K562 (cell line): ENCODE data around the gene EPPIN. TPM values are rescaled to one million over a fixed set of nuclear protein-coding genes. Genes with fewer than 3 reads are reported as not detected.

Experiments
- ATAC-seq: fragments of 200-7000 bp; cut with Tn5 transposase; 3 replicates; pipeline ENCODE4 v1.9.1; 2020; ENCODE audit warnings: moderate library complexity
- BruUV-seq: library from RNA; stranded (reverse); fragments of 400-500 nt; replicated peaks from 2 replicates; lab custom pipeline; 2021; lab: Mats Ljungman, UMichigan
- CTCF ChIA-PET: fragments of 300-600 bp; formaldehyde crosslinking; extraction: SDS; loops from one replicate; lab custom pipeline; 2021; ENCODE audit warnings: low intra/inter-chr PET ratio; lab: Yijun Ruan, JAX
- POLR2A ChIA-PET: fragments of 300-600, 350-650 bp; sonication (Branson Sonifier 250); formaldehyde crosslinking; extraction: SDS; loops from one replicate; lab custom pipeline; 2021; ENCODE audit warnings: antibody characterized with exemption, inconsistent platforms; lab: Yijun Ruan, JAX
- DNase-seq, 4 experiments: peaks; one replicate each; pipeline versions ENCODE4 v3.0.0 to v3.0.0-alpha.2; 2011 to 2018; ENCODE audit warnings: low spot score in 3 of 4, mixed read lengths in 3 of 4; ENCODE audit errors: extremely low read depth in 1 of 4
- FAIRE-seq: peaks from 2 replicates; lab custom pipeline; 2011; peaks lifted over from hg19 to GRCh38; lab: Jason Lieb, UNC
- H2AFZ ChIP-seq: 2 replicates; pipeline ENCODE4 v1.6.0; 2011; ENCODE audit warnings: low read depth, low read length, control low read depth, inconsistent platforms
- H3K27ac ChIP-seq: fragments of 200-600 bp; 3 replicates; pipeline ENCODE4 v1.8.0; 2011; ENCODE audit warnings: low read depth, mild to moderate bottlenecking, control low read depth, inconsistent platforms, low read length, moderate library complexity, mixed read lengths; ENCODE audit errors: extremely low read depth
- H3K27me3 ChIP-seq, 2 experiments: fragments of 300-600 bp in 1 of 2; 2 replicates in 1 of 2; 3 replicates in 1 of 2; pipeline versions ENCODE4 v1.6.0 to v1.8.0; 2011; ENCODE audit warnings: inconsistent platforms in 2 of 2, low read length in 2 of 2, mild to moderate bottlenecking in 1 of 2, mixed read lengths in 1 of 2, moderate library complexity in 1 of 2; ENCODE audit not compliant: control insufficient read depth in 2 of 2, insufficient read depth in 2 of 2
- H3K36me3 ChIP-seq: fragments of 300-600 bp; 3 replicates; pipeline ENCODE4 v1.8.0; 2011; ENCODE audit warnings: mild to moderate bottlenecking, low read length, inconsistent platforms; ENCODE audit not compliant: control insufficient read depth, insufficient read depth
- H3K4me1 ChIP-seq, 2 experiments: fragments of 200-600 bp in 1 of 2; replicated peaks in 1 of 2; 2 replicates in 1 of 2; 3 replicates in 1 of 2; pipeline versions ENCODE4 v1.5.1 to v1.8.0; 2011; ENCODE audit warnings: inconsistent platforms in 2 of 2, low read length in 2 of 2, mild to moderate bottlenecking in 1 of 2, mixed read lengths in 1 of 2, moderate library complexity in 1 of 2; ENCODE audit not compliant: control insufficient read depth in 2 of 2, insufficient read depth in 2 of 2
- H3K4me2 ChIP-seq: 2 replicates; pipeline ENCODE4 v1.6.1; 2011; ENCODE audit warnings: low read length, control low read depth, inconsistent platforms, mixed read lengths; ENCODE audit not compliant: insufficient read depth
- H3K4me3 ChIP-seq: fragments of 200-600 bp; sonication (generic), shearing (Covaris generic); 2 replicates; pipeline ENCODE4 v1.5.1; 2016; ENCODE audit warnings: control low read depth, inconsistent platforms
- H3K79me2 ChIP-seq: fragments of 200-600 bp; 3 replicates; pipeline ENCODE4 v1.8.0; 2011; ENCODE audit warnings: low read length, inconsistent platforms; ENCODE audit not compliant: control insufficient read depth, insufficient read depth
- H3K9ac ChIP-seq, 2 experiments: 2 replicates each; pipeline versions ENCODE4 v1.6.0 to v1.6.1; 2011; ENCODE audit warnings: low read depth in 2 of 2, low read length in 2 of 2, control low read depth in 1 of 2, inconsistent platforms in 1 of 2, mild to moderate bottlenecking in 1 of 2, mixed read lengths in 1 of 2; ENCODE audit not compliant: insufficient read depth in 1 of 2
- H3K9me1 ChIP-seq: one replicate; pipeline ENCODE4 v1.6.0; 2011; ENCODE audit warnings: inconsistent platforms, mild to moderate bottlenecking, low read length, moderate library complexity; ENCODE audit not compliant: control insufficient read depth, insufficient read depth
- H3K9me3 ChIP-seq: replicated peaks from 2 replicates; pipeline ENCODE4 v1.5.1; 2011; ENCODE audit warnings: low read depth, low read length, inconsistent platforms; ENCODE audit not compliant: control insufficient read depth, insufficient read depth
- H4K20me1 ChIP-seq: replicated peaks from 2 replicates; pipeline ENCODE4 v1.6.1; 2011; ENCODE audit warnings: low read length, inconsistent platforms, mixed read lengths; ENCODE audit not compliant: control insufficient read depth, insufficient read depth
- C11orf30 ChIP-seq: fragments of 450-650 bp; IDR thresholded peaks from 2 replicates; pipeline ENCODE4 v1.6.1; 2016; ENCODE audit warnings: low read depth, mild to moderate bottlenecking
- CBX5 ChIP-seq: IDR thresholded peaks from 2 replicates; pipeline ENCODE4 v1.6.1; 2014; ENCODE audit warnings: low read depth, borderline replicate concordance
- KDM5B ChIP-seq: fragments of 200-600 bp; sonication (generic); IDR thresholded peaks from 2 replicates; pipeline ENCODE4 v1.6.1; 2012; ENCODE audit warnings: low read depth, mild to moderate bottlenecking, moderate library complexity, low read length, control low read depth, inconsistent platforms; ENCODE audit not compliant: insufficient replicate concordance
- MAFF ChIP-seq: IDR thresholded peaks from 2 replicates; pipeline ENCODE4 v1.6.1; 2012; ENCODE audit warnings: low read length, improper control_type of control experiment
- MAFG ChIP-seq: fragments of 450-650 bp; conservative IDR thresholded peaks from 2 replicates; pipeline ENCODE4 v1.6.1; 2016; ENCODE audit warnings: missing genetic modification characterization, missing compliant biosample characterization
- MAFK ChIP-seq: IDR thresholded peaks from 2 replicates; pipeline ENCODE4 v1.6.1; 2011; ENCODE audit warnings: low read length, improper control_type of control experiment
- MLX ChIP-seq, 2 experiments: fragments of 450-650 bp in 1 of 2; sonication (generic) in 1 of 2; formaldehyde crosslinking; conservative IDR thresholded peaks; 2 replicates each; pipeline versions ENCODE4 v1.4.0 to v1.8.1; 2020 to 2022; ENCODE audit warnings: mild to moderate bottlenecking in 1 of 2, missing genetic modification reagents in 1 of 2
- PHF20 ChIP-seq: fragments of 450-650 bp; IDR thresholded peaks from 2 replicates; pipeline ENCODE4 v1.6.1; 2018; ENCODE audit not compliant: partially characterized antibody
- ZNF280B ChIP-seq: fragments of 250-450 bp; sonication (Bioruptor Pico); IDR thresholded peaks from 2 replicates; pipeline ENCODE4 v1.5.1; 2021; ENCODE audit warnings: mild to moderate bottlenecking
- ZNF316 ChIP-seq: fragments of 450-650 bp; IDR thresholded peaks from 2 replicates; pipeline ENCODE4 v1.6.1; 2016
- WGBS: fragments of 100-300 bp; shearing (Covaris generic); methylation state at CpG from one replicate; pipeline ENCODE4 v1.1.6; 2016; ENCODE audit warnings: low coverage, mixed read lengths; ENCODE audit not compliant: insufficient coverage; ENCODE audit errors: missing lambda C conversion rate; 5-methylcytosine and 5-hydroxymethylcytosine counted together
- in situ Hi-C: fragments of 300-500 bp; cut with MboI; formaldehyde crosslinking; loops from 4 replicates; pipeline ENCODE4 v1.15.0; 2018; ENCODE audit warnings: inconsistent platforms, mixed read lengths
- intact Hi-C: fragments of 100-400 bp; cut with micrococcal nuclease; formaldehyde crosslinking; loops from 2 replicates; pipeline ENCODE4 v1.14.2; 2022
- polyA plus RNA-seq, 8 experiments: library from polyadenylated mRNA; depleted of rRNA in 4 of 8; stranded (reverse) in 5 of 8; unstranded in 3 of 8; fragments of >200 nt; fragmentation: Nextera tagmentation in 2 of 8; fragmentation: Illumina TruSeq in 1 of 8; extraction: Ambion mirVana in 2 of 8; extraction: Trizol in 1 of 8; gene quantifications; 2 replicates each; pipeline versions ENCODE4 v1.2.1 to v1.2.3, GENCODE V29; 2011 to 2014; ENCODE audit warnings: inconsistent platforms in 1 of 8, missing spikeins in 1 of 8
- total RNA-seq, 7 experiments: library from RNA; depleted of rRNA in 6 of 7; stranded (reverse); fragments of >200 nt in 6 of 7; fragmentation: Illumina TruSeq in 2 of 7; extraction: Trizol in 2 of 7; gene quantifications; 2 replicates each; pipeline versions ENCODE4 v1.2.1 to v1.2.3, GENCODE V29; 2011 to 2021; ENCODE audit warnings: low replicate concordance in 1 of 7

EPPIN gene
- total and polyA plus RNA-seq, 9 of the 15 experiments (the other 6 are each of a cell fraction or from before 2014, with no cell fraction given), result not detected

GRCh38 chr20:45552456-45552855 is 5.3 kb upstream of the EPPIN start:
- Histone ChIP-seq H3K9me1 (no peaks in the 10 kb centered on the region), H2AFZ (no peak overlapping the region)
- BruUV-seq, result no TSS peak
- DNase-seq, result no peak
- no peak for TF ChIP-seq KDM5B
- no peak for TF ChIP-seq PHF20
- TF ChIP-seq ZNF280B, result no peak
- no peak for TF ChIP-seq CBX5
- TF ChIP-seq, all 486 proteins: peak for 0
- intact Hi-C loops, result no loop called here
- no peak overlapping the region for H3K9ac ChIP-seq
- no peak overlapping the region for H3K27ac ChIP-seq
- ChIA-PET POLR2A (no interaction called here), CTCF (no interaction called here)
- H3K4me3 ChIP-seq, result no peak overlapping the region
- H3K9me3 ChIP-seq, result no peaks in the 10 kb centered on the region
- H3K4me1 ChIP-seq, result no peaks in the 10 kb centered on the region
- no peaks in the 10 kb centered on the region for H3K36me3 ChIP-seq
- WGBS, result 4% methylated on average over 2 of the region's 2 CpGs
- peaks cover 0 to 6% of the 10 kb centered on the region in 2 experiments; a peak in 2 of 5 replicates for H3K27me3 ChIP-seq
- H3K79me2 ChIP-seq, result no peaks in the 10 kb centered on the region
- FAIRE-seq, result no peak
- H4K20me1 ChIP-seq, result no peaks in the 10 kb centered on the region
- ATAC-seq, result no peak
- H3K4me2 ChIP-seq, result no peak overlapping the region
- in situ Hi-C loops, result no loop called here

- no peaks in the 10 kb centered on the region for H3K79me2 ChIP-seq
- DNase-seq (no peak), ATAC-seq (no peak), FAIRE-seq (no peak)
- intact Hi-C loops, result no loop called here
- POLR2A ChIA-PET, result no interaction called here
- no peaks in the 10 kb centered on the region for H3K9me3 ChIP-seq
- TF ChIP-seq MAFG, result peak; percentile 58
- peak; percentile 78 for TF ChIP-seq ZNF316
- peak; percentile 59; the same call in 1 of the 2 replicates for TF ChIP-seq C11orf30
- no peak for TF ChIP-seq MLX (CRISPR knock-in tag; conservative IDR thresholded peaks at IDR 0.05)
- peak; percentile 21; the same call in 1 of the 2 replicates for TF ChIP-seq MAFK
- peak; percentile 43; the same call in 1 of the 2 replicates for TF ChIP-seq MAFF
- no peak overlapping the region for H3K9ac ChIP-seq
- in situ Hi-C loops, result no loop called here
- no peaks in the 10 kb centered on the region for H4K20me1 ChIP-seq
- H3K9me1 ChIP-seq, result no peaks in the 10 kb centered on the region
- peaks cover 0 to 7% of the 10 kb centered on the region in 2 experiments; a peak in 2 of 5 replicates for H3K27me3 ChIP-seq
- no peaks in the 10 kb centered on the region for H3K36me3 ChIP-seq
- H2AFZ ChIP-seq, result no peak overlapping the region
- CTCF ChIA-PET, result no interaction called here
- H3K4me3 ChIP-seq, result no peak overlapping the region
- no peak overlapping the region for H3K4me2 ChIP-seq
- no peak overlapping the region for H3K27ac ChIP-seq
- no peaks in the 10 kb centered on the region for H3K4me1 ChIP-seq
- BruUV-seq, result no TSS peak
Measured at GRCh38 chr20:45550765-45551164, 3.6 kb upstream of the EPPIN start.
